Breast epithelium (tissue), 3 donors: ENCODE measurements around the gene PLPP7.

Source experiments
- POLR2A ChIP-seq: fragments of 450-650 bp; IDR thresholded peaks from one replicate; pipeline ENCODE4 v1.6.1; 2016; ENCODE audit warnings: antibody characterized with exemption, mild to moderate bottlenecking, moderate library complexity
- TF ChIP-seq, protein P1 (sequence below), 3 donors: fragments of 450-650 bp; IDR thresholded peaks; one replicate each; pipeline ENCODE4 v1.5.1; 2016 to 2017; ENCODE audit warnings: antibody characterized with exemption in 3 of 3, mild to moderate bottlenecking in 3 of 3, moderate library complexity in 3 of 3

- TF ChIP-seq, protein P1, sequence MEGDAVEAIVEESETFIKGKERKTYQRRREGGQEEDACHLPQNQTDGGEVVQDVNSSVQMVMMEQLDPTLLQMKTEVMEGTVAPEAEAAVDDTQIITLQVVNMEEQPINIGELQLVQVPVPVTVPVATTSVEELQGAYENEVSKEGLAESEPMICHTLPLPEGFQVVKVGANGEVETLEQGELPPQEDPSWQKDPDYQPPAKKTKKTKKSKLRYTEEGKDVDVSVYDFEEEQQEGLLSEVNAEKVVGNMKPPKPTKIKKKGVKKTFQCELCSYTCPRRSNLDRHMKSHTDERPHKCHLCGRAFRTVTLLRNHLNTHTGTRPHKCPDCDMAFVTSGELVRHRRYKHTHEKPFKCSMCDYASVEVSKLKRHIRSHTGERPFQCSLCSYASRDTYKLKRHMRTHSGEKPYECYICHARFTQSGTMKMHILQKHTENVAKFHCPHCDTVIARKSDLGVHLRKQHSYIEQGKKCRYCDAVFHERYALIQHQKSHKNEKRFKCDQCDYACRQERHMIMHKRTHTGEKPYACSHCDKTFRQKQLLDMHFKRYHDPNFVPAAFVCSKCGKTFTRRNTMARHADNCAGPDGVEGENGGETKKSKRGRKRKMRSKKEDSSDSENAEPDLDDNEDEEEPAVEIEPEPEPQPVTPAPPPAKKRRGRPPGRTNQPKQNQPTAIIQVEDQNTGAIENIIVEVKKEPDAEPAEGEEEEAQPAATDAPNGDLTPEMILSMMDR (IDR thresholded peaks at IDR 0.05): no peak
- TF ChIP-seq POLR2A: no peak
Measured at GRCh38 chr9:131323629-131324028, 34.1 kb downstream of the PLPP7 start.
